Lung (tissue), 13 donors: ENCODE results near the gene NEURL4. TPM values are rescaled to one million over a fixed set of nuclear protein-coding genes. Genes with fewer than 3 reads are reported as not detected.

Source experiments
- ATAC-seq: fragments of 200-7000 bp; cut with Tn5 transposase; one replicate; pipeline ENCODE4 v1.9.1; 2020; ENCODE audit warnings: moderate number of reproducible peaks; ENCODE audit not compliant: insufficient read depth, low FRiP score
- DNase-seq, 3 donors: peaks; one replicate each; pipeline ENCODE4 v3.0.0-alpha.2; 2013 to 2017
- H3K27ac ChIP-seq, 2 donors: one replicate each; pipeline ENCODE4 v1.5.1; 2013; ENCODE audit warnings: mild to moderate bottlenecking in 2 of 2, moderate library complexity in 2 of 2, control low read depth in 1 of 2, inconsistent platforms in 1 of 2, low read depth in 1 of 2, low read length in 1 of 2
- H3K27me3 ChIP-seq, 3 donors: one replicate each; pipeline ENCODE4 v1.5.1; 2013; ENCODE audit warnings: low read length in 2 of 3; ENCODE audit not compliant: control insufficient read depth in 3 of 3, insufficient read depth in 3 of 3
- H3K36me3 ChIP-seq, 4 donors: one replicate each; pipeline ENCODE4 v1.5.1; 2013; ENCODE audit warnings: low read length in 4 of 4, mild to moderate bottlenecking in 1 of 4, moderate library complexity in 1 of 4; ENCODE audit not compliant: control insufficient read depth in 4 of 4, insufficient read depth in 4 of 4
- H3K4me1 ChIP-seq, 5 donors: one replicate each; pipeline ENCODE4 v1.5.1; 2013; ENCODE audit warnings: low read length in 5 of 5, mild to moderate bottlenecking in 2 of 5, moderate library complexity in 1 of 5; ENCODE audit not compliant: control insufficient read depth in 5 of 5, insufficient read depth in 5 of 5
- H3K4me3 ChIP-seq: one replicate; pipeline ENCODE4 v1.5.1; 2013; ENCODE audit warnings: mild to moderate bottlenecking, control low read depth, moderate library complexity
- H3K9ac ChIP-seq, 2 donors: one replicate each; pipeline ENCODE4 v1.5.1; 2013; ENCODE audit warnings: low read length in 2 of 2, control low read depth in 1 of 2; ENCODE audit not compliant: insufficient read depth in 1 of 2
- H3K9me3 ChIP-seq, 4 donors: one replicate each; pipeline ENCODE4 v1.5.1; 2013; ENCODE audit warnings: low read length in 3 of 4, mild to moderate bottlenecking in 1 of 4, moderate library complexity in 1 of 4; ENCODE audit not compliant: control insufficient read depth in 4 of 4, insufficient read depth in 3 of 4
- WGBS, 2 donors: extraction: QIAGEN DNeasy Blood & Tissue Kit; methylation state at CpG; one replicate each; pipeline ENCODE4 v1.1.7; 2013; 5-methylcytosine and 5-hydroxymethylcytosine counted together
- polyA plus RNA-seq, 2 donors: library from polyadenylated mRNA; stranded (reverse); fragments of 200-250 nt; gene quantifications; one replicate each; pipeline ENCODE4 v1.2.1, GENCODE V29; 2013
- small RNA-seq: library from RNA; depleted of rRNA; stranded (forward); fragments of <200 nt; gene quantifications from one replicate; pipeline ENCODE3, GENCODE V24; 2014; ENCODE audit warnings: low replicate concordance
- total RNA-seq, 2 donors: library from RNA; depleted of rRNA in 1 of 2; stranded (reverse); fragments of >200 nt in 1 of 2; gene quantifications; one replicate each; pipeline ENCODE4 v1.2.1, GENCODE V29; 2014 to 2021
- TF ChIP-seq, protein P1 (sequence below): IDR thresholded peaks from 2 replicates; pipeline ENCODE4 v1.5.1; 2012; ENCODE audit warnings: mild to moderate bottlenecking; ENCODE audit errors: control extremely low read depth, extremely low read depth
- donor health status: control.
- donor health status: control.
- donor health status: Bipolar disorder and iron deficiency.
- donor health status: healthy.
- donor health status: DM: yes; HTN: yes; CAD: no.

Gene NEURL4
- total and polyA plus RNA-seq, 4 donors: 17.3 to 33.9 (median 24.3) TPM

DNA sequence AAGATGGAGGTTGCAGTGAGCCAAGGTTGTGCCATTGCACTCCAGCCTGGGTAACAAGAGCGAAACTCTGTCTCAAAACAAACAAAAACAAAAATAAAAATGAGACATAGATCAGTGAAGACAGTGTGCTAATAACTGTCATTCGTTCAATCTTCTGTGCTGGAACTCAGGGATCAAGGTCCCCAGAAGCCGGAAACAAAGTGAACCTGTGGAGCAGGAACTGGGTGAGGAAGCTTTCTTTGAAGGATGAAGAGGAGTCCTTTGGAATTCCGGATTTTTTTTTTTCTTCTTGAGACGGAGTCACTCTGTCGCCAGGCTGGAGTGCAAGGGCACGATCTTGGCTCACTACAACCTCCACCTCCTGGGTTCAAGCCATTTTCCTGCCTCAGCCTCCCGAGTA lies 49.7 kb downstream of the NEURL4 start:
- DNase-seq (no peak), ATAC-seq (no peak)
- H3K27me3 ChIP-seq: peaks cover 0 to 8% (median 0%) of the 10 kb centered on the region in 3 donors
- H3K9me3 ChIP-seq: no peaks in the 10 kb centered on the region
- H3K9ac ChIP-seq: no peak overlapping the region
- H3K4me1 ChIP-seq: peaks cover 0 to 21% (median 4%) of the 10 kb centered on the region in 5 donors
- TF ChIP-seq, protein P1, sequence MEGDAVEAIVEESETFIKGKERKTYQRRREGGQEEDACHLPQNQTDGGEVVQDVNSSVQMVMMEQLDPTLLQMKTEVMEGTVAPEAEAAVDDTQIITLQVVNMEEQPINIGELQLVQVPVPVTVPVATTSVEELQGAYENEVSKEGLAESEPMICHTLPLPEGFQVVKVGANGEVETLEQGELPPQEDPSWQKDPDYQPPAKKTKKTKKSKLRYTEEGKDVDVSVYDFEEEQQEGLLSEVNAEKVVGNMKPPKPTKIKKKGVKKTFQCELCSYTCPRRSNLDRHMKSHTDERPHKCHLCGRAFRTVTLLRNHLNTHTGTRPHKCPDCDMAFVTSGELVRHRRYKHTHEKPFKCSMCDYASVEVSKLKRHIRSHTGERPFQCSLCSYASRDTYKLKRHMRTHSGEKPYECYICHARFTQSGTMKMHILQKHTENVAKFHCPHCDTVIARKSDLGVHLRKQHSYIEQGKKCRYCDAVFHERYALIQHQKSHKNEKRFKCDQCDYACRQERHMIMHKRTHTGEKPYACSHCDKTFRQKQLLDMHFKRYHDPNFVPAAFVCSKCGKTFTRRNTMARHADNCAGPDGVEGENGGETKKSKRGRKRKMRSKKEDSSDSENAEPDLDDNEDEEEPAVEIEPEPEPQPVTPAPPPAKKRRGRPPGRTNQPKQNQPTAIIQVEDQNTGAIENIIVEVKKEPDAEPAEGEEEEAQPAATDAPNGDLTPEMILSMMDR: no peak
- WGBS, 2 donors: 89 to 92% methylated on average over 8 of the region's 8 CpGs
- H3K4me3 ChIP-seq: no peak overlapping the region
- no peak overlapping the region for H3K27ac ChIP-seq
- H3K36me3 ChIP-seq: no peaks in the 10 kb centered on the region

DNA sequence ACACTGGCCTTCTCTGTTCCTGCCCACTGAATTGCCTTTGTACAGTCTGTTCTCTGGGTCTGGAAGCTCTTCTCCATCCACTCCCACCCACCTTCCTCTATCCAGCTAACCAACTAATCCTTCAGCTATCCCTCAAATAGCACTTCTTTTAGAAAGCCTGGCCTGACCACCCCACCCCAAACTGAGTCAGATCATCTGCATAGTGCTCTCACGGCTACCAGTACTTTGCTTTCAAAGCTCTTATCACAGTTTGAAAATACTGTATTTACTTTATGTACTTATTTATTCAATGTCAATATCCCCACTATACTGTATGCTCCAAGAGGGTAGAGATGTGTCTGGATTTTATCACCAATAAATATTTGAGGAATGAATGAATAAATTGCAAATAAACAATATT lies 62.4 kb downstream of the NEURL4 start:
- peaks cover 0 to 6% (median 0%) of the 10 kb centered on the region in 5 donors for H3K4me1 ChIP-seq
- no peak overlapping the region for H3K9ac ChIP-seq
- WGBS, 2 donors: 69 to 70% methylated on average over 1 of the region's 1 CpG
- no peak overlapping the region for H3K4me3 ChIP-seq
- H3K27ac ChIP-seq: no peak overlapping the region
- TF ChIP-seq, protein P1: no peak
- ATAC-seq (no peak), DNase-seq (no peak)
- no peaks in the 10 kb centered on the region for H3K36me3 ChIP-seq
- peaks cover 0 to 18% (median 16%) of the 10 kb centered on the region in 3 donors for H3K27me3 ChIP-seq
- no peaks in the 10 kb centered on the region for H3K9me3 ChIP-seq

Small RNA genes within 50 kb of the gene (small RNA-seq; reads per million reads assigned to genes)
- gene AC026954.2: not detected
- not detected for gene RF00019

Other genes with a start within 250 kb of the NEURL4 start
Only the 30 nearest of the 34 such genes appear.
- gene ASGR2, start 214.5 kb downstream of the NEURL4 start, total RNA-seq: 1 to 10 TPM; 1.6 to 1.7 TPM
- gene ASGR2, start 214.5 kb downstream of the NEURL4 start, polyA plus RNA-seq: 10 to 100 TPM in 1 of 2 donors, 1 to 10 TPM in 1; 3.5 to 12.0 TPM
- gene ASGR1, start 150.0 kb downstream of the NEURL4 start, total RNA-seq: 1 to 10 TPM; 5.9 to 7.0 TPM
- 10 to 100 TPM in 1 of 2 donors, 1 to 10 TPM in 1; 5.9 to 11.2 TPM for gene ASGR1, start 150.0 kb downstream of the NEURL4 start, polyA plus RNA-seq
- 10 to 100 TPM; 17.1 to 20.1 TPM for gene DLG4, start 109.5 kb downstream of the NEURL4 start, total RNA-seq
- 10 to 100 TPM; 10.0 to 13.4 TPM for gene DLG4, start 109.5 kb downstream of the NEURL4 start, polyA plus RNA-seq
- 100 to 1,000 TPM; 158 to 679 TPM for gene ACADVL, start 109.4 kb downstream of the NEURL4 start, total RNA-seq
- gene ACADVL, start 109.4 kb downstream of the NEURL4 start, polyA plus RNA-seq: 100 to 1,000 TPM; 412 to 774 TPM
- gene DVL2, start 94.8 kb downstream of the NEURL4 start, total RNA-seq: 10 to 100 TPM; 45.3 to 57.5 TPM
- gene DVL2, start 94.8 kb downstream of the NEURL4 start, polyA plus RNA-seq: 10 to 100 TPM; 22.2 to 25.1 TPM
- 10 to 100 TPM; 25.4 to 27.3 TPM for gene PHF23, start 89.9 kb downstream of the NEURL4 start, total RNA-seq
- gene PHF23, start 89.9 kb downstream of the NEURL4 start, polyA plus RNA-seq: 10 to 100 TPM; 27.2 to 40.5 TPM
- gene GABARAP, start 86.9 kb downstream of the NEURL4 start, total RNA-seq: 100 to 1,000 TPM; 315 to 496 TPM
- gene GABARAP, start 86.9 kb downstream of the NEURL4 start, polyA plus RNA-seq: 1,000 to 10,000 TPM in 1 of 2 donors, 100 to 1,000 TPM in 1; 874 to 1,149 TPM
- 100 to 1,000 TPM in 1 of 2 donors, 10 to 100 TPM in 1; 76.0 to 126 TPM for gene CTDNEP1, start 77.6 kb downstream of the NEURL4 start, total RNA-seq
- 100 to 1,000 TPM in 1 of 2 donors, 10 to 100 TPM in 1; 72.5 to 105 TPM for gene CTDNEP1, start 77.6 kb downstream of the NEURL4 start, polyA plus RNA-seq
- gene ELP5, start 77.1 kb downstream of the NEURL4 start, total RNA-seq: 10 to 100 TPM; 19.8 to 39.3 TPM
- gene ELP5, start 77.1 kb downstream of the NEURL4 start, polyA plus RNA-seq: 10 to 100 TPM; 34.0 to 63.2 TPM
- gene CLDN7, start 66.9 kb downstream of the NEURL4 start, total RNA-seq: 100 to 1,000 TPM; 117 to 171 TPM
- 100 to 1,000 TPM; 119 to 199 TPM for gene CLDN7, start 66.9 kb downstream of the NEURL4 start, polyA plus RNA-seq
- gene SLC2A4, start 47.6 kb downstream of the NEURL4 start, total RNA-seq: 1 to 10 TPM; 1.2 to 2.0 TPM
- gene SLC2A4, start 47.6 kb downstream of the NEURL4 start, polyA plus RNA-seq: 1 to 10 TPM; 1.1 to 1.3 TPM
- gene YBX2, start 34.7 kb downstream of the NEURL4 start, total RNA-seq: under 1 TPM; 0.28 to 0.57 TPM
- under 1 TPM; 0.03 to 0.53 TPM for gene YBX2, start 34.7 kb downstream of the NEURL4 start, polyA plus RNA-seq
- gene EIF5A, start 21.7 kb downstream of the NEURL4 start, total RNA-seq: 100 to 1,000 TPM; 104 to 516 TPM
- 100 to 1,000 TPM; 596 to 607 TPM for gene EIF5A, start 21.7 kb downstream of the NEURL4 start, polyA plus RNA-seq
- gene GPS2, start 14.0 kb downstream of the NEURL4 start, total RNA-seq: 10 to 100 TPM; 23.8 to 57.0 TPM
- gene GPS2, start 14.0 kb downstream of the NEURL4 start, polyA plus RNA-seq: 10 to 100 TPM; 68.6 to 71.6 TPM
- 10 to 100 TPM in 1 of 2 donors, 1 to 10 TPM in 1; 9.2 to 27.0 TPM for gene ACAP1, start 7.2 kb upstream of the NEURL4 start, total RNA-seq
- gene ACAP1, start 7.2 kb upstream of the NEURL4 start, polyA plus RNA-seq: 10 to 100 TPM; 17.2 to 39.4 TPM
- 10 to 100 TPM in 1 of 2 donors, 1 to 10 TPM in 1; 5.9 to 14.9 TPM for gene KCTD11, start 22.8 kb upstream of the NEURL4 start, total RNA-seq
- gene KCTD11, start 22.8 kb upstream of the NEURL4 start, polyA plus RNA-seq: 10 to 100 TPM; 11.1 to 14.1 TPM
- gene TMEM95, start 25.8 kb upstream of the NEURL4 start, total RNA-seq: not detected
- not detected for gene TMEM95, start 25.8 kb upstream of the NEURL4 start, polyA plus RNA-seq
- gene TNK1, start 51.8 kb upstream of the NEURL4 start, total RNA-seq: 1 to 10 TPM; 5.4 to 8.2 TPM
- 1 to 10 TPM; 3.7 to 6.0 TPM for gene TNK1, start 51.8 kb upstream of the NEURL4 start, polyA plus RNA-seq
- 10 to 100 TPM; 32.4 to 43.0 TPM for gene PLSCR3, start 65.2 kb upstream of the NEURL4 start, total RNA-seq
- gene PLSCR3, start 65.2 kb upstream of the NEURL4 start, polyA plus RNA-seq: 10 to 100 TPM; 19.2 to 36.0 TPM
- gene TMEM256, start 74.8 kb upstream of the NEURL4 start, total RNA-seq: 10 to 100 TPM; 70.2 to 78.7 TPM
- gene TMEM256, start 74.8 kb upstream of the NEURL4 start, polyA plus RNA-seq: 100 to 1,000 TPM in 1 of 2 donors, 10 to 100 TPM in 1; 71.6 to 247 TPM
- gene NLGN2, start 78.5 kb upstream of the NEURL4 start, total RNA-seq: 10 to 100 TPM; 11.2 to 15.2 TPM
- gene NLGN2, start 78.5 kb upstream of the NEURL4 start, polyA plus RNA-seq: 1 to 10 TPM; 5.0 to 5.1 TPM
- not detected for gene SPEM1, start 91.0 kb upstream of the NEURL4 start, total RNA-seq
- not detected for gene SPEM1, start 91.0 kb upstream of the NEURL4 start, polyA plus RNA-seq
- not detected for gene SPEM2, start 96.3 kb upstream of the NEURL4 start, total RNA-seq
- not detected for gene SPEM2, start 96.3 kb upstream of the NEURL4 start, polyA plus RNA-seq
- not detected for gene SPEM3, start 99.5 kb upstream of the NEURL4 start, total RNA-seq
- not detected for gene SPEM3, start 99.5 kb upstream of the NEURL4 start, polyA plus RNA-seq
- 1 to 10 TPM; 4.8 to 9.0 TPM for gene TMEM102, start 106.1 kb upstream of the NEURL4 start, total RNA-seq
- 1 to 10 TPM; 5.5 to 8.4 TPM for gene TMEM102, start 106.1 kb upstream of the NEURL4 start, polyA plus RNA-seq
- gene FGF11, start 110.2 kb upstream of the NEURL4 start, total RNA-seq: 1 to 10 TPM in 1 of 2 donors, under 1 TPM in 1; 0.52 to 3.5 TPM
- gene FGF11, start 110.2 kb upstream of the NEURL4 start, polyA plus RNA-seq: under 1 TPM; 0.47 to 0.79 TPM
- 10 to 100 TPM; 10.5 to 10.7 TPM for gene CHRNB1, start 115.7 kb upstream of the NEURL4 start, total RNA-seq
- 10 to 100 TPM in 1 of 2 donors, 1 to 10 TPM in 1; 7.0 to 11.9 TPM for gene CHRNB1, start 115.7 kb upstream of the NEURL4 start, polyA plus RNA-seq
- 10 to 100 TPM; 40.4 to 56.4 TPM for gene ZBTB4, start 150.3 kb upstream of the NEURL4 start, total RNA-seq
- gene ZBTB4, start 150.3 kb upstream of the NEURL4 start, polyA plus RNA-seq: 10 to 100 TPM; 20.1 to 26.5 TPM
- gene SLC35G6, start 152.1 kb upstream of the NEURL4 start, total RNA-seq: not detected
- not detected for gene SLC35G6, start 152.1 kb upstream of the NEURL4 start, polyA plus RNA-seq
- 100 to 1,000 TPM; 113 to 129 TPM for gene POLR2A, start 155.0 kb upstream of the NEURL4 start, total RNA-seq
- 10 to 100 TPM; 37.8 to 40.9 TPM for gene POLR2A, start 155.0 kb upstream of the NEURL4 start, polyA plus RNA-seq